BE2C (cell line): ENCODE results near the gene RGS8.

Source experiments
- DNase-seq: peaks from one replicate; pipeline ENCODE4 v3.0.0-alpha.2; 2020
- H3K27me3 ChIP-seq: fragments of 250-450 bp; sonication (Bioruptor Pico); 2 replicates; pipeline ENCODE4 v1.5.1; 2020; ENCODE audit warnings: mild to moderate bottlenecking
- H3K36me3 ChIP-seq: fragments of 250-450 bp; sonication (Bioruptor Pico); 2 replicates; pipeline ENCODE4 v1.5.1; 2020; ENCODE audit warnings: mild to moderate bottlenecking
- H3K4me1 ChIP-seq: fragments of 250-450 bp; sonication (Bioruptor Pico); 2 replicates; pipeline ENCODE4 v1.5.1; 2020
- H3K4me3 ChIP-seq: 2 replicates; pipeline ENCODE4 v1.5.1; 2011; ENCODE audit warnings: low read depth, low read length
- H3K9me3 ChIP-seq: fragments of 250-450 bp; sonication (Bioruptor Pico); 2 replicates; pipeline ENCODE4 v1.5.1; 2020
- TF ChIP-seq, protein P1 (sequence below): IDR thresholded peaks from 2 replicates; pipeline ENCODE4 v1.5.1; 2012; ENCODE audit warnings: mild to moderate bottlenecking, low read depth, low read length

RGS8 gene

DNA sequence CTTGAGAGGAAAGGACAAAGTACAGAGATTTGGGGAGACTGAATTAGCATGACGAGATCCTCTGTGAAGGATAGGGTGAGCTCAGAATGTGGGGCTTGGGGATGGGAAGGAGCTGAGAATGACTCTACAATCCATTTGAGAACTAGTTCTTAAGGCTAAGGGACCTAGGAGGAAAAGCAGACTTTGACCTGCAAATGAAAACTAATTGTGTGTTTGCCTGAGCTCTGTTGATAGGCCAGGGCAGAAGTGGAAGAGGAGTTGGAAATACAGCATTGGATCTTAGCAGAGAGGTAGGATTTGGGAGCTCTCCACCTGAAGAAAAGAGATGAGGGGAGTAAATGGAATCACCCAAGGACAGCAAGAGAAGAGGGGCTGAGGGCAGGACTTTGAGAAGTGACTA is 2.1 kb upstream of the RGS8 start:
- no peak for DNase-seq
- Histone ChIP-seq H3K4me3 (no peak overlapping the region), H3K9me3 (no peaks in the 10 kb centered on the region), H3K4me1 (no peaks in the 10 kb centered on the region), H3K36me3 (no peaks in the 10 kb centered on the region), H3K27me3 (no peaks in the 10 kb centered on the region)
- TF ChIP-seq, protein P1, sequence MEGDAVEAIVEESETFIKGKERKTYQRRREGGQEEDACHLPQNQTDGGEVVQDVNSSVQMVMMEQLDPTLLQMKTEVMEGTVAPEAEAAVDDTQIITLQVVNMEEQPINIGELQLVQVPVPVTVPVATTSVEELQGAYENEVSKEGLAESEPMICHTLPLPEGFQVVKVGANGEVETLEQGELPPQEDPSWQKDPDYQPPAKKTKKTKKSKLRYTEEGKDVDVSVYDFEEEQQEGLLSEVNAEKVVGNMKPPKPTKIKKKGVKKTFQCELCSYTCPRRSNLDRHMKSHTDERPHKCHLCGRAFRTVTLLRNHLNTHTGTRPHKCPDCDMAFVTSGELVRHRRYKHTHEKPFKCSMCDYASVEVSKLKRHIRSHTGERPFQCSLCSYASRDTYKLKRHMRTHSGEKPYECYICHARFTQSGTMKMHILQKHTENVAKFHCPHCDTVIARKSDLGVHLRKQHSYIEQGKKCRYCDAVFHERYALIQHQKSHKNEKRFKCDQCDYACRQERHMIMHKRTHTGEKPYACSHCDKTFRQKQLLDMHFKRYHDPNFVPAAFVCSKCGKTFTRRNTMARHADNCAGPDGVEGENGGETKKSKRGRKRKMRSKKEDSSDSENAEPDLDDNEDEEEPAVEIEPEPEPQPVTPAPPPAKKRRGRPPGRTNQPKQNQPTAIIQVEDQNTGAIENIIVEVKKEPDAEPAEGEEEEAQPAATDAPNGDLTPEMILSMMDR = no peak

DNA sequence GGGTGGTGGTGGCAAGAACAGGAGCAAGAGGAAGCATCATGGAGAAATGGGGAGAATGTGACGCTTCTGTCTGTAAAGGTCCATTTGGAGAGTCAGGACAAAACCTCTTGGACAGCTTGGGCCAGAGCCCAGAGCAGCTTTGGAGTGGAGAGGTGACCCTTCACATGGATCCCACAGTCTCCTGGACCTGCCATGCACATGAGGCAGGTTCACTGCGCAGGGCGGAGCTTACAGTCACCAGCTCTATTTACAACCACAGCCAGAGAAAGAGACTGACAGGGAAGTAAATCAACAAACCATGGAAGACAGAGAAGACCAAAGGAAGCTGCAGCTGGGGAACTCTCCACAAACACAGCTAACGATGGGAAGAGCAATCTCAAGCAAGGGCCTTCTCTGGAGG is 828 bp upstream of the RGS8 start:
- H3K4me3 ChIP-seq = no peak overlapping the region
- peaks cover 4% of the 10 kb centered on the region for H3K4me1 ChIP-seq
- no peaks in the 10 kb centered on the region for H3K36me3 ChIP-seq
- TF ChIP-seq, protein P1 = no peak
- H3K27me3 ChIP-seq = no peaks in the 10 kb centered on the region
- H3K9me3 ChIP-seq = no peaks in the 10 kb centered on the region
- DNase-seq = no peak

DNA sequence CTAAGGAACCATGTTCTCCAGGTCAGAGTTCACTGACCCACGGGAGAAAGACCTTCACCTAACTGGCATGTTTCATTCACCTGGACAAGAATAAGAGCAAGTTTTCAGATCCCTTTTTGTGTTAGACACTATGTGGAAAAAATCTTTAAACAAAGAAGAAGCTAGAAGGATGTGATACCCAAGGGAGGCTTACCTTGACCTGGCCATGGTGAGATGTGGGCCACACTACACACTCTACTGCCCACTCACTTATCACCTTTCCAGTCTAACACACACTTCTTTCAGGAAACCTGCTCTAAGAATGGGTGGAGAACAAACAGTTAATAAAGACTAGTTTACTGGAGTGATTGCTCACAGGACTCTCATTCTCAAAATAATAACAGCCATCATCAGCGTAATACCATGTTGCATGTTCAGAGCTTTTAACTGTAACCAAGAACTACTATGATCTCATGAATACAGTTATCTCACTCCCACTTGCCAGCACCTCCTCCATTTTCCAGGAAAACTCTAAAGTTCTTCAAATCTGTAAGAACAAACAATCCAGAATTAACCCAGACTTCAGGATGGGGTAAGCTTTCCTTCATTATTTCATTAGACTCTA is 1.4 kb downstream of the RGS8 start:
- Histone ChIP-seq H3K9me3 (no peaks in the 10 kb centered on the region), H3K27me3 (no peaks in the 10 kb centered on the region), H3K36me3 (no peaks in the 10 kb centered on the region), H3K4me1 (peaks cover 17% of the 10 kb centered on the region), H3K4me3 (no peak overlapping the region)
- DNase-seq = no peak
- TF ChIP-seq, protein P1 = no peak

DNA sequence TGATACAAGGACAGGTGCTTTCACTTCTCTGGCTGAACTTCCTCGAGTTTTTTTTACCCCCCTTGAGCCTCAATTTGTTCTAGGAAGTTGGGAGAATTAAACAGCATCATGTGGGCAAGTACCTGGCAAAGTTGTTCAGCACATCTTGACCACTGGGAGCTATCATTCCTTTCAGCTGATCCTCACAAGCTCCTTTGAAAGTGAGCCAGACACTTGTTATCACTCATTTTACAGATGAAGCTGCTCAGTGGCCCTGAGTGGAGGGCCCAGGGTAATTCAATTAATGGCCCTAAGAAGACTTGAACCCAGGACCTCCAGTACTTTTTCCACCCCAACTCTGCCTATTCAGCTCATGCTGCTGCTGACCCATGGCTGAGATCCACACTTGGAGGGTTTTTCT is 2.0 kb downstream of the RGS8 start:
- Histone ChIP-seq H3K36me3 (no peaks in the 10 kb centered on the region), H3K27me3 (no peaks in the 10 kb centered on the region), H3K9me3 (no peaks in the 10 kb centered on the region), H3K4me3 (no peak overlapping the region), H3K4me1 (peaks cover 23% of the 10 kb centered on the region)
- no peak for DNase-seq
- TF ChIP-seq, protein P1 = no peak

DNA sequence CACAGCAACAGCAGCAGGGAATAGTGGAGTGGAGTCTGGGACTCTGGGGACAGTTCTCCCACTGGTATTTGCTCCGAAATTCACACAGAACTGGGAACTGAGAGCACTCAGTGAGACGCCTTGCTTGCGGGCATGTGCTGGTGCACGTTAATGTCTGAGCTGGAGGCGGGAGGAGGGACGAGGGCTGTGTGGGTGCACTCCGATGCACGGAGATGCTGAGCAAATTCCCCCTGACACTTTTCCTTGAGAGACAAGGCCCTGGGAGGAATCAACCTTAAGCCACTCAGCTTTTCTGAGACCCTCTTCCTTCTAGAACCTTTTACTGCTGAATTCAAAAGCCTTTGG is 2.8 kb downstream of the RGS8 start:
- Histone ChIP-seq H3K27me3 (no peaks in the 10 kb centered on the region), H3K9me3 (no peaks in the 10 kb centered on the region), H3K36me3 (no peaks in the 10 kb centered on the region), H3K4me1 (peaks cover 32% of the 10 kb centered on the region), H3K4me3 (no peak overlapping the region)
- TF ChIP-seq, protein P1 = no peak
- DNase-seq = no peak

DNA sequence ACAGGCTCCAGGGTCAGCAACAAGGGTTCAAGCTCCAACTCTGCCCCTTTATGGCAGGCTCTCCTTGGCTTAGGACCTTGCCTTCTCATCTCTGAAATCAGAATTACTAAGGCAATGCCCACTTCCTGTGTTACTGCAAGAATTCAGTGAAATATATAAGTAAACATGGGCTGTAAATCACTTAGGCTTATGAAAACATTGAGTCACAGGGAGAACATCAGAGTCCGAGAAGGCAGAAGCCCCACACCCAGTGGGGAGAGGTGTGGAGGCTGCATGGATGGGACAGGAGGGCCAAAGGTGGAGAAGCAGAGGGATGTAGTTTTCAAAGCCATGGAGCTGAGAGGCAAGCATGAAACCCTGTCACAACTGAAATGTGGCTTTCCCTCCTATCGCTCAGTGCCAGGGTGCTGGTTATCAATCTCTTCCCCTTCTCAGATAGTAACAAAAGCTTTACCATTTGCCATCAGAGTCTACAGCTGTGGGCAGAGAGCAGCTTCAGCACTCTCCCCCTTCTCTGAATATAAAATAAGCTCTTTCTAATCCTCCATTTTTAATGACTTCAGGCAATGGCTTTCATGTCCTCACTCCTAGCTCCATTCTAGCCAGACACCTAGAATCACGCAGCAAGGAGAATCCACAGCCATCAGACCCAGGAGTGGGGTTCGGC is 3.4 kb downstream of the RGS8 start:
- H3K4me3 ChIP-seq = no peak overlapping the region
- H3K36me3 ChIP-seq = no peaks in the 10 kb centered on the region
- peaks cover 37% of the 10 kb centered on the region for H3K4me1 ChIP-seq
- no peaks in the 10 kb centered on the region for H3K27me3 ChIP-seq
- no peak for DNase-seq
- TF ChIP-seq, protein P1 = no peak
- no peaks in the 10 kb centered on the region for H3K9me3 ChIP-seq
